Kidney (tissue), 14 donors: Measurements from ENCODE around the gene AQP7. TPM values are rescaled to one million over a fixed set of nuclear protein-coding genes. Genes with fewer than 3 reads are reported as not detected.

Experiments used
- DNase-seq, 5 donors: peaks; one replicate each; pipeline ENCODE4 v3.0.0-alpha.2; 2013 to 2020
- FAIRE-seq: peaks from 2 replicates; lab custom pipeline; 2012; peaks lifted over from hg19 to GRCh38; lab: Jason Lieb, UNC
- H3K27ac ChIP-seq, 2 donors: one replicate each; pipeline ENCODE4 v1.7.0; 2013; ENCODE audit warnings: low read depth in 2 of 2, low read length in 2 of 2, inconsistent platforms in 1 of 2
- H3K27me3 ChIP-seq: one replicate; pipeline ENCODE4 v1.7.1; 2013; ENCODE audit warnings: low read length, inconsistent platforms; ENCODE audit not compliant: control insufficient read depth, insufficient read depth
- H3K36me3 ChIP-seq, 3 donors: one replicate each; pipeline versions ENCODE4 v1.7.0 to v1.7.1; 2013; ENCODE audit warnings: low read length in 3 of 3, control low read depth in 1 of 3, inconsistent platforms in 1 of 3; ENCODE audit not compliant: insufficient read depth in 3 of 3, control insufficient read depth in 2 of 3
- H3K4me1 ChIP-seq, 3 donors: one replicate each; pipeline versions ENCODE4 v1.7.0 to v1.7.1; 2013; ENCODE audit warnings: low read length in 3 of 3, inconsistent platforms in 1 of 3, low read depth in 1 of 3; ENCODE audit not compliant: control insufficient read depth in 2 of 3, insufficient read depth in 2 of 3
- H3K4me3 ChIP-seq, 3 donors: one replicate each; pipeline versions ENCODE4 v1.7.0 to v1.8.1; 2013; ENCODE audit warnings: low read length in 3 of 3, control low read depth in 1 of 3, inconsistent platforms in 1 of 3
- H3K9ac ChIP-seq, 3 donors: one replicate each; pipeline versions ENCODE4 v1.7.0 to v1.7.1; 2013; ENCODE audit warnings: low read length in 3 of 3, control low read depth in 1 of 3, inconsistent platforms in 1 of 3
- H3K9me3 ChIP-seq, 3 donors: one replicate each; pipeline versions ENCODE4 v1.7.0 to v1.7.1; 2013; ENCODE audit warnings: low read length in 3 of 3, control low read depth in 1 of 3, inconsistent platforms in 1 of 3; ENCODE audit not compliant: control insufficient read depth in 2 of 3, insufficient read depth in 1 of 3
- intact Hi-C: fragments of 100-400 bp; cut with DNase I; formaldehyde crosslinking; loops from one replicate; pipeline ENCODE4 v1.11.1; 2022
- polyA plus RNA-seq: library from polyadenylated mRNA; stranded (reverse); fragments of 350-450 nt; fragmentation: Illumina TruSeq; extraction: RNeasy Lipid Tissue Mini Kit (QIAGEN cat#74804); gene quantifications from one replicate; pipeline ENCODE4 v1.2.3, GENCODE V29; 2014; ENCODE audit warnings: low read depth, low replicate concordance; ENCODE audit not compliant: insufficient read depth
- total RNA-seq: library from RNA; stranded (reverse); fragmentation: NEBNext Ultra II Directional; extraction: Animal tissue kit (Norgen Biotek cat#: 25700); gene quantifications from one replicate; pipeline ENCODE4 v1.2.1, GENCODE V29; 2021
- TF ChIP-seq, protein P1 (sequence below): IDR thresholded peaks from 3 replicates; pipeline ENCODE4 v1.5.1; 2012; ENCODE audit warnings: mild to moderate bottlenecking, moderate library complexity, borderline replicate concordance; ENCODE audit not compliant: insufficient read depth; ENCODE audit errors: extremely low read depth
- donor health status: control.
- donor health status: control.
- donor health status: control.
- donor health status: control.
- donor health status: control.
- donor health status: DM: yes; HTN: yes; CAD: no.
- donor health status: Normal renal cell carcinoma (clear cell type).

Gene AQP7
- total and polyA plus RNA-seq, 2 donors from 2014 or later: 11.9 to 45.3 TPM

DNA sequence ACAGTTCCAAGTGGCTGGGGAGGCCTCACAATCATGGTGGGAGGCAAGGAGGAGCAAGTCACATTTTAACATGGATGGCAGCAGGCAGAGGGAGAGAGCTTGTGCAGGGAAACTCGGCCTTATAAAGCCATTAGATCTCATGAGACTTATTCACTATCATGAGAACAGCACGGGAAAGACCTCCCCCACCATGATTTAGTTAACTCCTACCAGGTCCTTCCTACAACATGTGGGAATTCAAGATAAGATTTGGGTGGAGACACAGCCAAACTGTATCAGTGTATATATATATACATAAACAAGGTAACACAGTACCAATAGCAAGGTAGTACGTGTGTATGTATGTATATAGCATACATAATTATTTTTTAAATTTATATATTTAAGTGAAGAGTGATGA, 61.2 kb downstream of the AQP7 start:
- Histone ChIP-seq H3K36me3 (peaks cover 13 to 47% (median 18%) of the 10 kb centered on the region in 3 donors), H3K27me3 (no peaks in the 10 kb centered on the region), H3K4me3 (no peak overlapping the region), H3K9ac (no peak overlapping the region), H3K9me3 (peaks cover 0 to 5% (median 0%) of the 10 kb centered on the region in 3 donors), H3K4me1 (no peaks in the 10 kb centered on the region), H3K27ac (no peak overlapping the region)
- TF ChIP-seq, protein P1, sequence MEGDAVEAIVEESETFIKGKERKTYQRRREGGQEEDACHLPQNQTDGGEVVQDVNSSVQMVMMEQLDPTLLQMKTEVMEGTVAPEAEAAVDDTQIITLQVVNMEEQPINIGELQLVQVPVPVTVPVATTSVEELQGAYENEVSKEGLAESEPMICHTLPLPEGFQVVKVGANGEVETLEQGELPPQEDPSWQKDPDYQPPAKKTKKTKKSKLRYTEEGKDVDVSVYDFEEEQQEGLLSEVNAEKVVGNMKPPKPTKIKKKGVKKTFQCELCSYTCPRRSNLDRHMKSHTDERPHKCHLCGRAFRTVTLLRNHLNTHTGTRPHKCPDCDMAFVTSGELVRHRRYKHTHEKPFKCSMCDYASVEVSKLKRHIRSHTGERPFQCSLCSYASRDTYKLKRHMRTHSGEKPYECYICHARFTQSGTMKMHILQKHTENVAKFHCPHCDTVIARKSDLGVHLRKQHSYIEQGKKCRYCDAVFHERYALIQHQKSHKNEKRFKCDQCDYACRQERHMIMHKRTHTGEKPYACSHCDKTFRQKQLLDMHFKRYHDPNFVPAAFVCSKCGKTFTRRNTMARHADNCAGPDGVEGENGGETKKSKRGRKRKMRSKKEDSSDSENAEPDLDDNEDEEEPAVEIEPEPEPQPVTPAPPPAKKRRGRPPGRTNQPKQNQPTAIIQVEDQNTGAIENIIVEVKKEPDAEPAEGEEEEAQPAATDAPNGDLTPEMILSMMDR: no peak
- intact Hi-C loops: no loop called here
- DNase-seq (no peak), FAIRE-seq (no peak)

DNA sequence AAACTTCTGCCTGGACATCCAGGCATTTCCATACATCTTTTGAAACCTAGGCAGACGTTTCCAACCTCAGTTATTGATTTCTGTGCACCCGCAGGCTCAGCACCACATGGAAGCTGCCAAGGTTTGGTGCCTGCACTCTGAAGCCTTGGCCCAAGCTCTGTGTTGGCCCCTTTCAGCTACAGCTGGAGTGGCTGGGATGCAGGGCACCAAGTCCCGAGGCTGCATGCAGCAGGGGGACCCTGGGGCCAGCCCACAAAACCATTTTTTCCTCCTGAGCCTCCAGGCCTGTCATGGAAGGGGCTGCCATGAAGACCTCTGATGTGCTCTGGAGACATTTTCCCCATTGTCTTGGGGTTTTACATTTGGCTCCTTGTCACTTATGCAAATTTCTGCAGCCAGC, 62.2 kb downstream of the AQP7 start:
- no peaks in the 10 kb centered on the region for H3K4me1 ChIP-seq
- FAIRE-seq (no peak), DNase-seq (no peak)
- H3K36me3 ChIP-seq: peaks cover 13 to 38% (median 14%) of the 10 kb centered on the region in 3 donors
- H3K9ac ChIP-seq: no peak overlapping the region
- H3K4me3 ChIP-seq: no peak overlapping the region
- H3K27me3 ChIP-seq: no peaks in the 10 kb centered on the region
- peaks cover 0 to 5% (median 0%) of the 10 kb centered on the region in 3 donors for H3K9me3 ChIP-seq
- TF ChIP-seq, protein P1: no peak
- intact Hi-C loops: no loop called here
- H3K27ac ChIP-seq: no peak overlapping the region

Other genes with a start within 250 kb of the AQP7 start
- 163 TPM for gene B4GALT1, start 235.2 kb downstream of the AQP7 start, total RNA-seq
- 33.0 TPM for gene B4GALT1, start 235.2 kb downstream of the AQP7 start, polyA plus RNA-seq
- gene SPINK4, start 162.4 kb downstream of the AQP7 start, total RNA-seq: not detected
- gene SPINK4, start 162.4 kb downstream of the AQP7 start, polyA plus RNA-seq: not detected
- gene BAG1, start 137.9 kb downstream of the AQP7 start, total RNA-seq: 134 TPM
- gene BAG1, start 137.9 kb downstream of the AQP7 start, polyA plus RNA-seq: 268 TPM
- 65.2 TPM for gene CHMP5, start 137.5 kb downstream of the AQP7 start, total RNA-seq
- 100 TPM for gene CHMP5, start 137.5 kb downstream of the AQP7 start, polyA plus RNA-seq
- gene NFX1, start 112.1 kb downstream of the AQP7 start, total RNA-seq: 46.3 TPM
- 12.2 TPM for gene NFX1, start 112.1 kb downstream of the AQP7 start, polyA plus RNA-seq
- 135 TPM for gene AQP3, start 45.0 kb upstream of the AQP7 start, total RNA-seq
- gene AQP3, start 45.0 kb upstream of the AQP7 start, polyA plus RNA-seq: 401 TPM
- gene NOL6, start 71.4 kb upstream of the AQP7 start, total RNA-seq: 32.8 TPM
- gene NOL6, start 71.4 kb upstream of the AQP7 start, polyA plus RNA-seq: 10.8 TPM
- gene ANKRD18B, start 121.7 kb upstream of the AQP7 start, total RNA-seq: 0.72 TPM
- gene ANKRD18B, start 121.7 kb upstream of the AQP7 start, polyA plus RNA-seq: not detected